Activated CD8-positive, alpha-beta memory T cell treated with anti-CD3 and anti-CD28 coated beads, Interleukin-2, amount 50 U/mL, for 24 hours (primary cell): ENCODE data around the gene MIR17HG.
"Not testable (repeated sequence)": the region's sequence is repeated elsewhere in the genome, so short reads cannot be mapped to it uniquely, and the experiment has no call there.

Experiments used
- DNase-seq: peaks from one replicate; pipeline ENCODE4 v3.0.0-alpha.2; 2020; ENCODE audit errors: extremely low read depth

The MIR17HG gene

GRCh38 chr13:91347996-91348905 is 764 bp downstream of the MIR17HG start:
- peak; percentile 29 for DNase-seq

GRCh38 chr13:91348906-91349435 is 1.5 kb downstream of the MIR17HG start:
- peak; percentile 78 for DNase-seq

- no peak for DNase-seq
Observed at GRCh38 chr13:91349992-91350911, 2.8 kb downstream of the MIR17HG start.

GRCh38 chr13:91351123-91351522 is 3.6 kb downstream of the MIR17HG start:
- DNase-seq: no peak

GRCh38 chr13:91351980-91352379 is 4.5 kb downstream of the MIR17HG start:
- no peak for DNase-seq

GRCh38 chr13:91352891-91353290 is 5.4 kb downstream of the MIR17HG start:
- not testable (repeated sequence) for DNase-seq

- no peak for DNase-seq
Observed at GRCh38 chr13:91353494-91353893, 6.0 kb downstream of the MIR17HG start.

GRCh38 chr13:91355099-91355825 is 7.8 kb downstream of the MIR17HG start:
- DNase-seq: no peak

GRCh38 chr13:91355826-91356710 is 8.6 kb downstream of the MIR17HG start:
- no peak for DNase-seq

- no peak for DNase-seq
Observed at GRCh38 chr13:91356919-91357612, 9.6 kb downstream of the MIR17HG start.

- no peak for DNase-seq
Observed at GRCh38 chr13:91357613-91358386, 10.3 kb downstream of the MIR17HG start.

- DNase-seq: no peak
Observed at GRCh38 chr13:91358387-91358782, 10.9 kb downstream of the MIR17HG start.

GRCh38 chr13:91359111-91359510 is 11.6 kb downstream of the MIR17HG start:
- DNase-seq: no peak

- DNase-seq: no peak
Observed at GRCh38 chr13:91359631-91360030, 12.1 kb downstream of the MIR17HG start.

- no peak for DNase-seq
Observed at GRCh38 chr13:91360246-91360751, 12.8 kb downstream of the MIR17HG start.

GRCh38 chr13:91361755-91362271 is 14.3 kb downstream of the MIR17HG start:
- no peak for DNase-seq

GRCh38 chr13:91362908-91363307 is 15.4 kb downstream of the MIR17HG start:
- no peak for DNase-seq

- DNase-seq: no peak
Observed at GRCh38 chr13:91368101-91368500, 20.6 kb downstream of the MIR17HG start.
